Measurements from ENCODE around the gene FBXO41.

Gene FBXO41

DNA sequence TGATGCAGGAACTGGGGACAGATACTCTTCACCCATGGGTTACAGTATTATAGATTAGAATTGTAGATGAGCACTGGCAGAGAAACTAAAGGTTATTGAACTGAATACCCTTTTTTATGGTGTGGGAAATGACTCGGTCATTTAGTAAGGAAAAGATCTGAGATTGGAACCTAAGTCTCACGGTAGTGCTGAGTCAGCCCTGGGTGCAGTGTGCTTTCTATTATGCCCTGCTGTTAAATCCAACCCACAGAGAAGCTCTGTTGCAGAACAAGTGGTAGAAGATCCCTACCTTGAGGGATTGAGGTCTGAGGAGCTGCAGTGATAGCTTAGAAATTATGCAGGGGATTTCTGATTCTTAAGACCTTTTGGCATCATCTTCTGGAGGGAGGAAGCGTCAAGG lies 37.4 kb downstream of the FBXO41 start:
- DNase-seq (ENCODE audit: low read depth): no peak

- DNase-seq (ENCODE audit: low read depth): no peak
These were observed 39.7 kb downstream of the FBXO41 start for GRCh38 chr2:73244580-73244979.

GRCh38 chr2:73243884-73244570 lies 40.3 kb downstream of the FBXO41 start:
- DNase-seq (ENCODE audit: low read depth): no peak

DNA sequence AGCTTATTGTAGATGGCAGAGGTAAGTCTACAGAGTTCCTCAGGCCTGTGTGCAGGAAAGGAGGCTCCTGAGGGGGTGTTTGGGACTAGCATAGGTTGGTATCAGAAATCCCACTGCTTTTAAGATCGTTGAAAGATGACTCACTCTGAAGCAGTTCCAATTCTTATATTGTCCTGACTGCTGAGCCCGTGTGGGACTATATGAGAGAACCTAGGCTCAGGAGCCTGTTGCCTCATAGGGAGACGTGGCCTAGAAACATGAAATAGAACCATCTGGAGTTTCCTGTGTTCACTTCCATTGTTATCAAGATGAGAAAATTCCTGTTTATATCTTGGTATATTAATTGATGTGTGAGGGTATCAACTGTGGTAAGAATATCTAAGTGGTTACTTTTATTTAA lies 44.5 kb downstream of the FBXO41 start:
- DNase-seq (ENCODE audit: low read depth): no peak

DNA sequence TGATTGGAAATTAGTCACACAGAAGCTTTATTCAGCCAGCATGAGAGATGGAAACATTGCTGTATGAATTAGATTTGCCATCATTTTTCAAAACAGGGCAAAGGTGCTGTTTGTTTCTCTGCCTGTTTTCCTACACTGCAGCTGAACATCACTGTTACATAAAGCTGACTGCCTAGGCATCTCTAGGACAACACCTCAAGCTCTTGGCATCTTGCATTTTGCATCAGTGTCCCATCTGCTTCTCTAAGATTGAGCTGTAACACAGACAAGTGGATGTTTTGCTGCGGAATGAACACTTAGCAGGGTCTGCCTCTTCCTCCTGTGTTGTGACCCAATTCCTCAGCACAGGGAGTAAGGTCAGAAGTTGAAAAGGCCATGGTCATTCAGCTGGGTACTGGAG lies 45.3 kb downstream of the FBXO41 start:
- DNase-seq (ENCODE audit: low read depth): no peak

- no peak for DNase-seq (ENCODE audit: low read depth)
These were observed 46.1 kb downstream of the FBXO41 start for GRCh38 chr2:73238149-73238548.

DNA sequence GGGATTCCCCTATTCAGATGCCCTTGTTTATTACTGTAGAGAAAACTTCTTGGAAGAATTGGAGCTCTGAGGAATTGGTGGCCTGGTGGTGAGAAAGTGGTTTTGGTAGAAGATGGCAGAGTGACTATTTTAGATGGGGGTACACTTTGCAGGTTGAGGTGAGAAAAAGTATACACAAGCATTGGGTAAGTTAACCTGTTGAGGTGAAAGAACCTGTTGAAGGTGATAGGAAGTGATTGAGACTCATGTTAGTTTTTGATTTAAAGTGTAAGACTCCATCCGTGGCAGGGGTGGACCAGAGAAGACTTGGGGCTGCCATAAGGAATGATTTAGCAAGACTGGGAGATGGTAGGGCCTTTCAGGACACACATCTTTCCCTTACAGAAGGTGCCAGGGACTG lies 47.1 kb downstream of the FBXO41 start:
- DNase-seq (ENCODE audit: low read depth): no peak

- DNase-seq (ENCODE audit: low read depth): no peak
These were observed 48.8 kb downstream of the FBXO41 start for GRCh38 chr2:73235315-73236028.

GRCh38 chr2:73233932-73234832 lies 50.1 kb downstream of the FBXO41 start, which contains the start of gene CCT7:
CCT7 (plus strand) TSS chr2:73234308; CDS start chr2:73234379, 71 bp downstream.
- DNase-seq (ENCODE audit: low read depth): peak; percentile 82

GRCh38 chr2:73233154-73233931 lies 50.9 kb downstream of the FBXO41 start, which contains the start of gene PRADC1:
PRADC1 (minus strand) TSS chr2:73233239; CDS start chr2:73233160, 79 bp downstream.
- DNase-seq (ENCODE audit: low read depth): peak; percentile 89

DNA sequence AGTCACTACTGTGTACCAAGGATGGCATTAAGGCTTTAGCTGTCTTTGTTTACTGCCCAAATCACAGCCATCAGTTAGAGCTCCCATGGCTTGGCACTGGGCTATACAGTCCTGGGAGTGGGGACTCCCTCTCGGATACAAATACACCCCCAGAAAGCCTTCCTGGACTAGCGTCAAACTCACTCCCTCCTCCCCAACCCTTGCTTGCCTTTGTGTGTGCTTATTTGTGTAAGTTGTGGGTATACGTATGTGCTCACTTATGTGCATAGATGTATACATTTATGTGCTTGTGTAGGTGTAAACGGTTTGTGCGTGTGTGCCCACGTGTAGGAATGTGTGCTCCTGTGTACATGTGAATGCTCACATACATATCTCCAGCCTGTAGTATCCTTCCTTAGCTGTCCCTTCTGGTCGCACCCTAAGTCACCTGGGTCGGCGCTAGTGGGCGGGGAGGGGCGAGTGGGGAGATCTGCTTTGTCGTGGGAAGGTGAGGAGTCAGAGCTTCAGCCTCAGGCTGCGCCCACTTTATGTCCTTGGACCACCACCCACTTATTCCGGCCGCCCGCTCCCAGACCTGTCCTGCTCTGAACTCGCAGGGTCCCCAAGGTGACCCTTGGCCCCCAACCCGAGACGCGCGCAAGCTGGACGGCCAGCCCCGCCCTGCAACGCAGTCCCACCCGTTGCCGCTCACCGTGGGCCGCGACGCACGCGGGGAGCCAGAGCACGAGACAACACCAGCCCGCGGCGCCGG lies 51.7 kb downstream of the FBXO41 start:
- no peak for DNase-seq (ENCODE audit: low read depth)

DNA sequence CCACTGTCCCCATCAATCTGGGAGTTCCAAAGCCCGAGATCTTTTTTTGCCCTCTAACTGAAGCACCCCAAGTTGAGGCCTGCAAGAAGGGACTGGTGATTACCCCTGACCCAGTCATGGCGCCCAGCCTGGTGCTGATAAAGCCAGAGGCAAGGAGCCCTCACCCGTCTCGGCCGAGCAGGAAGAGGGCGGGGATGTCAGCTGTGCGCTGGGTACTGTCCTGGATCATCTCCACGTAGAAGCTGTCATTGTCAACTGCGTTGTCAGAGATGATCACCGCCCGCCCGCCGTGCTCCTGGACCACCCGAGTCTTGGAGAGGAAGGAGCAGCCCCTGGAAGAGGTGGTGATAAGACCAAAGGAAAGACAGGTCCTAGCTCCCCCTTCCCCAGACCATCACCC lies 55.6 kb downstream of the FBXO41 start:
- no peak for DNase-seq (ENCODE audit: low read depth)

GRCh38 chr2:73227086-73227485 lies 57.2 kb downstream of the FBXO41 start:
- no peak for DNase-seq (ENCODE audit: low read depth)

- DNase-seq (ENCODE audit: low read depth): no peak
These were observed 58.5 kb downstream of the FBXO41 start for GRCh38 chr2:73225513-73226360.

DNA sequence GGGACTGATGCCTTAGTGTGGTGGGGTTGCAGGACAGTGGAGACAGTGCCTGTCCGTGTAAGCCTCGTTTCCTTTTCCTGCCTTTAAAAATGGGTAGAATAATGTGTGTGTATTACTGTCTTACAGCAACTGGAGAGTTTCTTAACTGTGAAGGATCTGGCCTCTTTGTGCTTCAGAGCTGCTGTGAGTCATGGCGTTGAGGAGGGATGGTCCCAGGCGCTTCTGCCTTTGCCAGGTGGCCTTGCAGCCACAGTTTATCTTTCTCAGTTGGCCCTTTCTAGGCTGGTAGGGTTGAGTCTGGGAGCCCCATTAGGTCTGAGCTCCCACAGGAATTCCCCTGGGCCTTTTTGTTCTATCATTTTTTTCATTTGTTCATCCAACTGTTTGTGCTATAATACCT lies 60.5 kb downstream of the FBXO41 start:
- no peak for DNase-seq (ENCODE audit: low read depth)

DNA sequence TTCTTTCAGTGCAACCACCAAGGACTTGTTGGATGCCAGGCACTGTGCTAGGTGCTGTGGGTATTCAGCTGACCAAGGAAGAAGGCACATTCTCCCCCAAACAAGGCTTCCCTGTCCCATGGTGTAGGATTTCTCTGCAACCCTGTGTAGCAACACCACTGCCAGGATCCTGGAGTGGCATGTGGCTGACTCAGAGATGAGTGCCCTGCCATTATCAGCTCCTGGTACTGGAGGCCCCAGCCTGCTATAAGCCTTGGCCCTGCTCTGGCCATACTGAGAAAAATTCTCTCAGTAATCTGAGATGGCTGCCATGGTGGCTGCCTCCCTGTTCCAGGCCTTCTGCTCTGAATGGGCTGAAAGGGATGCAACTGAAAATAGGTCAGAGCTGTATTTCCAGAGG lies 66.0 kb downstream of the FBXO41 start:
- DNase-seq (ENCODE audit: low read depth): no peak

DNA sequence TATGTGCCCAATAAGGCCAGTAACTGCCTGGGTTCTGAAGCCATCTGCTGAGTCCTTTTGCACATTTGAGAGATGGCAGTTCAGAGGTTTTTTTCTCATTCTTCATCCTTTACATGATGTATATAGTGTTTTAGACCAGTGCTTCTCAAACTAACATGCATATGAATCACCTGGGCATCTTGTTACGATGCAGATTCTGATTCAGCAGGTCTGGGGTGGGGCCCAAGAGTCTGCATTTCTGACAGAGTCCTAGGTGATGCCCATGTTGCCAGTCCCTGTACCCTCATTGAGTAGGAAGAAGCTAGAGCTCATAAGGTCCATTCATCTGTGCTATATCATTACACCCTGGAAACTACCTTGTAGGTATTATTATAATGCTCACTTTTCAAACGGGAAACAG lies 66.5 kb downstream of the FBXO41 start:
- no peak for DNase-seq (ENCODE audit: low read depth)

DNA sequence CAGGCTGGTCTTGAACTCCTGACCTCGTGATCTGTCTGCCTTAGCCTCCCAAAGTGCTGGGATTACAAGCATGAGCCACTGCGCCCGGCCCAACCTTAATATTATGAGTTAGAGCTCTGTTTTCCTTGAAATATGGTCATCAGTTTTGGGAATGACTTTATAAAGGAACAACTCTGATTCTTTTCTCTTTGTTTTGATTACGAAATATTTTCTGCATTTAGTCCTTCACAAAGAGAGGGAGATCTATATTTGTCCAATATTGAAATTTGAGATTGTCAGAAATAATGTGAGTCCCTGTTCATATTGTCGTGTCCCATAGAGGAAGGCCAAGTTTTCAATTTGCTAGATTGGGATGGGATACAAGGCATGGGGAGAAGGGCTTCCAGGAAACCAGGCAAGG lies 67.1 kb downstream of the FBXO41 start:
- no peak for DNase-seq (ENCODE audit: low read depth)

DNA sequence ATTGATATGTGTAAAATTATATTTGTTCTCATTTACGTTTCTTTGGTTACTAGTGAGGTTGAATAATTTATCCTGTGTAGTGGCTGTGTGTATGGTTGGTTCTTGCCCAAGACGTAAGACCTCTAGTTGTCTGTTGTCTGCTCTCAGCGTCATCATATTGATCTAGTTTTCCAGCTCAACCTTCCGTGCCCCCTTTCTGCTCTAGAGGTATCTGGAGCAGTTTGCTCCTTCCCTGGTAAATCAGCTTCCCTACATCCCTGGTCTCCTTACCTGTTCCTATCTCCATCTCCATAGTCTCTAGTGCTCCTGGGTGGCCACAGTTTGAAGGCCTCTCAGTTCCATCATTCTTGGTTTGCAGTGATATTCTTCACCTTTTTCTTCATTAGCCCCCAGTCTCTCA lies 69.0 kb downstream of the FBXO41 start:
- DNase-seq (ENCODE audit: low read depth): no peak

All from stimulated activated CD4-positive, alpha-beta T cell treated with anti-CD3 and anti-CD28 coated beads, Interleukin-2, amount 100 ng/mL, for 4 hours (primary cell).